ENCODE data around the gene GSTM3. TPM values are rescaled to one million over a fixed set of nuclear protein-coding genes. Genes with fewer than 3 reads are reported as not detected.

The GSTM3 gene
- total RNA-seq, 1 experiment from 2014 or later = 2.2 TPM

DNA sequence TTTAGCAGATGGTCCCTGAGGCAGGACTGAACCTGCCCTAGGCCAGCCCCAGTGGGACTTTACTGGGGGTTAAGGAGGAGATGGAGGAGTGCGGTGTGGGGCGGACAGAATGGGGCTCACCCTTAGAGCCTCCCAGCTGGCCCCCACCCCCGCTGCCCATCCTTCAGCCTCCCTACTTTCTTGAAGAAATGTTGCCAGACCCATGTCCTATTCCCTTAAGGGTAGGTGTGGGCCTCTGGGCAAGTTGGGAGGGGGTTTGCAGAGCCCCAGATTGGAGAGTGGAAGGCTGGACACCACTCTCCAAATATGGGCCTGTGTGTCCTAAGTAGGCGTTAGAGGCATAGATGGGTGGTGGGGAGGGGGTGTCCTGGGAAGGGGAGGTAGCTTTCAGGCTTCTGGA, 42.1 kb upstream of the GSTM3 start (continued):
- no peak for TF ChIP-seq NFATC4 (CRISPR knock-in tag; IDR thresholded peaks at IDR 0.05)
- TF ChIP-seq, protein P1, sequence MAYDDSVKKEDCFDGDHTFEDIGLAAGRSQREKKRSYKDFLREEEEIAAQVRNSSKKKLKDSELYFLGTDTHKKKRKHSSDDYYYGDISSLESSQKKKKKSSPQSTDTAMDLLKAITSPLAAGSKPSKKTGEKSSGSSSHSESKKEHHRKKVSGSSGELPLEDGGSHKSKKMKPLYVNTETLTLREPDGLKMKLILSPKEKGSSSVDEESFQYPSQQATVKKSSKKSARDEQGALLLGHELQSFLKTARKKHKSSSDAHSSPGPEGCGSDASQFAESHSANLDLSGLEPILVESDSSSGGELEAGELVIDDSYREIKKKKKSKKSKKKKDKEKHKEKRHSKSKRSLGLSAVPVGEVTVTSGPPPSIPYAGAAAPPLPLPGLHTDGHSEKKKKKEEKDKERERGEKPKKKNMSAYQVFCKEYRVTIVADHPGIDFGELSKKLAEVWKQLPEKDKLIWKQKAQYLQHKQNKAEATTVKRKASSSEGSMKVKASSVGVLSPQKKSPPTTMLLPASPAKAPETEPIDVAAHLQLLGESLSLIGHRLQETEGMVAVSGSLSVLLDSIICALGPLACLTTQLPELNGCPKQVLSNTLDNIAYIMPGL (CRISPR knock-in tag; IDR thresholded peaks at IDR 0.05) = no peak

DNA sequence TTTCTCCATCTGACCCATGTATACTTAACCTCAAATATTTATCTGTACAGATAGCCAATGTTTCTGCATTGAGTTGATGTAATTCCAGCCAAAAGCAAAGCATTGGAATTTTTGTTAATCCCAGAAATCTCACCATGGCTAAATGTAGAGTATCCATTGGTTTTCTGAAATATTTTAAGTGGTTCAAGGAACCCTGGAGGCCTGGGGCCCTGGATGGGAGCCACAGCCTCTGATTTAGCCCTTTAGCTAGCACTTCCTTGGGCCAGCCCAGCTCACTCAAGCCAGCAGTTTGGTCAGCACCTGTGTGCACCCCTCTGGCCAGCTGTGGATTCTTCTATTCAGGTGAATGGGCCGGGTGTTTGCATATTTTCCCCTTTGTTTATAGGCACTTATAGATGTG, 41.7 kb upstream of the GSTM3 start:
- CTCF ChIA-PET = interaction anchor here (0.9 to 17.4 kb wide), 7 partner anchors 8 to 234 kb away, joined by 3 to 341 read pairs (median 3); partner anchors contain the start of genes AHCYL1 and GNAI3

More for the DNA sequence above, 41.7 kb upstream of the GSTM3 start:
- peaks cover 25% of the 10 kb centered on the region for H3K9me3 Mint-ChIP-seq
- H3K4me1 Mint-ChIP-seq = peaks cover 16% of the 10 kb centered on the region
- ATAC-seq (peak; percentile 72), DNase-seq (ENCODE audit: low spot score) (peak; percentile 31)
- H3K4me3 Mint-ChIP-seq = no peak overlapping the region
- peaks cover 2% of the 10 kb centered on the region; the same call in 1 of the 2 replicates for H3K27me3 Mint-ChIP-seq (ENCODE audit: low read depth)
- H3K27ac Mint-ChIP-seq = no peak overlapping the region
- peaks cover 11% of the 10 kb centered on the region for H3K36me3 Mint-ChIP-seq
- POLR2A ChIA-PET = no interaction called here
- TF ChIP-seq TEAD4 (CRISPR knock-in tag; IDR thresholded peaks at IDR 0.05) (no peak), JUN (CRISPR knock-in tag; IDR thresholded peaks at IDR 0.05) (no peak), NFE2L1 (CRISPR knock-in tag; IDR thresholded peaks at IDR 0.05) (no peak), EMX1 (CRISPR knock-in tag; IDR thresholded peaks at IDR 0.05) (no peak), SMAD4 (CRISPR knock-in tag; IDR thresholded peaks at IDR 0.05) (no peak), ZNF232 (CRISPR knock-in tag; IDR thresholded peaks at IDR 0.05) (no peak), NR2C2 (CRISPR knock-in tag; IDR thresholded peaks at IDR 0.05) (no peak), OVOL2 (CRISPR knock-in tag; IDR thresholded peaks at IDR 0.05; ENCODE audit: borderline replicate concordance) (no peak), FOXJ3 (CRISPR knock-in tag; IDR thresholded peaks at IDR 0.05; ENCODE audit: borderline replicate concordance) (no peak), RELA (CRISPR knock-in tag; IDR thresholded peaks at IDR 0.05; ENCODE audit: borderline replicate concordance) (no peak), ZNF671 (CRISPR knock-in tag; IDR thresholded peaks at IDR 0.05) (no peak), SOX15 (CRISPR knock-in tag; IDR thresholded peaks at IDR 0.05) (no peak), GABPB1 (CRISPR knock-in tag; IDR thresholded peaks at IDR 0.05) (no peak)
- TF ChIP-seq, protein P2, sequence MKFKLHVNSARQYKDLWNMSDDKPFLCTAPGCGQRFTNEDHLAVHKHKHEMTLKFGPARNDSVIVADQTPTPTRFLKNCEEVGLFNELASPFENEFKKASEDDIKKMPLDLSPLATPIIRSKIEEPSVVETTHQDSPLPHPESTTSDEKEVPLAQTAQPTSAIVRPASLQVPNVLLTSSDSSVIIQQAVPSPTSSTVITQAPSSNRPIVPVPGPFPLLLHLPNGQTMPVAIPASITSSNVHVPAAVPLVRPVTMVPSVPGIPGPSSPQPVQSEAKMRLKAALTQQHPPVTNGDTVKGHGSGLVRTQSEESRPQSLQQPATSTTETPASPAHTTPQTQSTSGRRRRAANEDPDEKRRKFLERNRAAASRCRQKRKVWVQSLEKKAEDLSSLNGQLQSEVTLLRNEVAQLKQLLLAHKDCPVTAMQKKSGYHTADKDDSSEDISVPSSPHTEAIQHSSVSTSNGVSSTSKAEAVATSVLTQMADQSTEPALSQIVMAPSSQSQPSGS (CRISPR knock-in tag; IDR thresholded peaks at IDR 0.05; ENCODE audit: borderline replicate concordance, low read depth) = no peak
- TF ChIP-seq, protein P3, sequence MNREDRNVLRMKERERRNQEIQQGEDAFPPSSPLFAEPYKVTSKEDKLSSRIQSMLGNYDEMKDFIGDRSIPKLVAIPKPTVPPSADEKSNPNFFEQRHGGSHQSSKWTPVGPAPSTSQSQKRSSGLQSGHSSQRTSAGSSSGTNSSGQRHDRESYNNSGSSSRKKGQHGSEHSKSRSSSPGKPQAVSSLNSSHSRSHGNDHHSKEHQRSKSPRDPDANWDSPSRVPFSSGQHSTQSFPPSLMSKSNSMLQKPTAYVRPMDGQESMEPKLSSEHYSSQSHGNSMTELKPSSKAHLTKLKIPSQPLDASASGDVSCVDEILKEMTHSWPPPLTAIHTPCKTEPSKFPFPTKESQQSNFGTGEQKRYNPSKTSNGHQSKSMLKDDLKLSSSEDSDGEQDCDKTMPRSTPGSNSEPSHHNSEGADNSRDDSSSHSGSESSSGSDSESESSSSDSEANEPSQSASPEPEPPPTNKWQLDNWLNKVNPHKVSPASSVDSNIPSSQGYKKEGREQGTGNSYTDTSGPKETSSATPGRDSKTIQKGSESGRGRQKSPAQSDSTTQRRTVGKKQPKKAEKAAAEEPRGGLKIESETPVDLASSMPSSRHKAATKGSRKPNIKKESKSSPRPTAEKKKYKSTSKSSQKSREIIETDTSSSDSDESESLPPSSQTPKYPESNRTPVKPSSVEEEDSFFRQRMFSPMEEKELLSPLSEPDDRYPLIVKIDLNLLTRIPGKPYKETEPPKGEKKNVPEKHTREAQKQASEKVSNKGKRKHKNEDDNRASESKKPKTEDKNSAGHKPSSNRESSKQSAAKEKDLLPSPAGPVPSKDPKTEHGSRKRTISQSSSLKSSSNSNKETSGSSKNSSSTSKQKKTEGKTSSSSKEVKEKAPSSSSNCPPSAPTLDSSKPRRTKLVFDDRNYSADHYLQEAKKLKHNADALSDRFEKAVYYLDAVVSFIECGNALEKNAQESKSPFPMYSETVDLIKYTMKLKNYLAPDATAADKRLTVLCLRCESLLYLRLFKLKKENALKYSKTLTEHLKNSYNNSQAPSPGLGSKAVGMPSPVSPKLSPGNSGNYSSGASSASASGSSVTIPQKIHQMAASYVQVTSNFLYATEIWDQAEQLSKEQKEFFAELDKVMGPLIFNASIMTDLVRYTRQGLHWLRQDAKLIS (CRISPR knock-in tag; IDR thresholded peaks at IDR 0.05; ENCODE audit: borderline replicate concordance) = no peak
- TF ChIP-seq, protein P4, sequence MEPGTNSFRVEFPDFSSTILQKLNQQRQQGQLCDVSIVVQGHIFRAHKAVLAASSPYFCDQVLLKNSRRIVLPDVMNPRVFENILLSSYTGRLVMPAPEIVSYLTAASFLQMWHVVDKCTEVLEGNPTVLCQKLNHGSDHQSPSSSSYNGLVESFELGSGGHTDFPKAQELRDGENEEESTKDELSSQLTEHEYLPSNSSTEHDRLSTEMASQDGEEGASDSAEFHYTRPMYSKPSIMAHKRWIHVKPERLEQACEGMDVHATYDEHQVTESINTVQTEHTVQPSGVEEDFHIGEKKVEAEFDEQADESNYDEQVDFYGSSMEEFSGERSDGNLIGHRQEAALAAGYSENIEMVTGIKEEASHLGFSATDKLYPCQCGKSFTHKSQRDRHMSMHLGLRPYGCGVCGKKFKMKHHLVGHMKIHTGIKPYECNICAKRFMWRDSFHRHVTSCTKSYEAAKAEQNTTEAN (CRISPR knock-in tag; IDR thresholded peaks at IDR 0.05) = no peak
- TF ChIP-seq, protein P5, sequence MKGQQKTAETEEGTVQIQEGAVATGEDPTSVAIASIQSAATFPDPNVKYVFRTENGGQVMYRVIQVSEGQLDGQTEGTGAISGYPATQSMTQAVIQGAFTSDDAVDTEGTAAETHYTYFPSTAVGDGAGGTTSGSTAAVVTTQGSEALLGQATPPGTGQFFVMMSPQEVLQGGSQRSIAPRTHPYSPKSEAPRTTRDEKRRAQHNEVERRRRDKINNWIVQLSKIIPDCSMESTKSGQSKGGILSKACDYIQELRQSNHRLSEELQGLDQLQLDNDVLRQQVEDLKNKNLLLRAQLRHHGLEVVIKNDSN (CRISPR knock-in tag; IDR thresholded peaks at IDR 0.05) = no peak
- TF ChIP-seq, protein P6, sequence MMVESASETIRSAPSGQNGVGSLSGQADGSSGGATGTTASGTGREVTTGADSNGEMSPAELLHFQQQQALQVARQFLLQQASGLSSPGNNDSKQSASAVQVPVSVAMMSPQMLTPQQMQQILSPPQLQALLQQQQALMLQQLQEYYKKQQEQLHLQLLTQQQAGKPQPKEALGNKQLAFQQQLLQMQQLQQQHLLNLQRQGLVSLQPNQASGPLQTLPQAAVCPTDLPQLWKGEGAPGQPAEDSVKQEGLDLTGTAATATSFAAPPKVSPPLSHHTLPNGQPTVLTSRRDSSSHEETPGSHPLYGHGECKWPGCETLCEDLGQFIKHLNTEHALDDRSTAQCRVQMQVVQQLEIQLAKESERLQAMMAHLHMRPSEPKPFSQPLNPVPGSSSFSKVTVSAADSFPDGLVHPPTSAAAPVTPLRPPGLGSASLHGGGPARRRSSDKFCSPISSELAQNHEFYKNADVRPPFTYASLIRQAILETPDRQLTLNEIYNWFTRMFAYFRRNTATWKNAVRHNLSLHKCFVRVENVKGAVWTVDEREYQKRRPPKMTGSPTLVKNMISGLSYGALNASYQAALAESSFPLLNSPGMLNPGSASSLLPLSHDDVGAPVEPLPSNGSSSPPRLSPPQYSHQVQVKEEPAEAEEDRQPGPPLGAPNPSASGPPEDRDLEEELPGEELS (CRISPR knock-in tag; IDR thresholded peaks at IDR 0.05) = no peak
